H1 (cell line): Measurements from ENCODE around the gene TAF10. TPM values are rescaled to one million over a fixed set of nuclear protein-coding genes. Genes with fewer than 3 reads are reported as not detected.

Experiments
- ATF3 ChIP-seq: IDR thresholded peaks from 2 replicates; pipeline ENCODE4 v1.6.1; 2011; ENCODE audit warnings: low read depth, mild to moderate bottlenecking, low read length; ENCODE audit not compliant: insufficient read depth
- BCL11A ChIP-seq, 2 experiments: IDR thresholded peaks; one replicate each; pipeline ENCODE4 v1.6.1; 2011; ENCODE audit warnings: low read depth in 2 of 2, low read length in 2 of 2, mild to moderate bottlenecking in 2 of 2
- BRCA1 ChIP-seq: IDR thresholded peaks from 2 replicates; pipeline ENCODE4 v1.6.1; 2012; ENCODE audit warnings: low read depth, low read length, improper control_type of control experiment
- CREB1 ChIP-seq: IDR thresholded peaks from 2 replicates; pipeline ENCODE4 v1.6.1; 2012; ENCODE audit warnings: inconsistent platforms
- CTBP2 ChIP-seq: IDR thresholded peaks from 2 replicates; pipeline ENCODE4 v1.7.0; 2011; ENCODE audit warnings: borderline replicate concordance, mild to moderate bottlenecking, moderate library complexity, mixed read lengths, low read length; ENCODE audit not compliant: insufficient read depth, insufficient read length
- CTCF ChIP-seq, 3 experiments: IDR thresholded peaks; 1 replicate in 2 of 3; 2 replicates in 1 of 3; pipeline versions ENCODE4 v1.5.1 to v1.6.1; 2011; ENCODE audit warnings: low read length in 3 of 3, mild to moderate bottlenecking in 3 of 3, inconsistent platforms in 2 of 3, low read depth in 1 of 3, moderate library complexity in 1 of 3; ENCODE audit not compliant: insufficient read depth in 1 of 3; ENCODE audit errors: control extremely low read depth in 1 of 3
- JUND ChIP-seq: IDR thresholded peaks from 2 replicates; pipeline ENCODE4 v1.6.1; 2011; ENCODE audit warnings: mild to moderate bottlenecking, improper control_type of control experiment, low read length
- MAFK ChIP-seq: IDR thresholded peaks from 2 replicates; pipeline ENCODE4 v1.6.1; 2012; ENCODE audit warnings: low read depth, mild to moderate bottlenecking, improper control_type of control experiment, low read length
- NRF1 ChIP-seq: IDR thresholded peaks from 2 replicates; pipeline ENCODE4 v1.6.1; 2011; ENCODE audit warnings: mild to moderate bottlenecking, low read depth, low read length, improper control_type of control experiment
- SIN3A ChIP-seq, 2 experiments: IDR thresholded peaks in 1 of 2; conservative IDR thresholded peaks in 1 of 2; 2 replicates each; pipeline ENCODE4 v1.6.1; 2011 to 2012; ENCODE audit warnings: low read length in 2 of 2, improper control_type of control experiment in 1 of 2, low read depth in 1 of 2, mild to moderate bottlenecking in 1 of 2
- SIX5 ChIP-seq: IDR thresholded peaks from 2 replicates; pipeline ENCODE4 v1.6.1; 2011; ENCODE audit warnings: mild to moderate bottlenecking, low read depth, low read length
- TAF1 ChIP-seq: IDR thresholded peaks from 2 replicates; pipeline ENCODE4 v1.6.1; 2011; ENCODE audit warnings: mild to moderate bottlenecking, low read depth, low read length
- USF2 ChIP-seq: IDR thresholded peaks from 2 replicates; pipeline ENCODE4 v1.6.1; 2011; ENCODE audit warnings: low read length, improper control_type of control experiment
- polyA plus RNA-seq, 7 experiments: library from polyadenylated mRNA; depleted of rRNA in 3 of 7; stranded (reverse) in 5 of 7; unstranded in 2 of 7; fragments of >200 nt in 5 of 7; fragments of 200-250 nt in 2 of 7; gene quantifications; 1 replicate in 5 of 7; 2 replicates in 1 of 7; 4 replicates in 1 of 7; pipeline versions ENCODE4 v1.2.1 to v1.2.3, GENCODE V29; 2011 to 2013; ENCODE audit warnings: missing spikeins in 2 of 7, mixed read lengths in 2 of 7
- total RNA-seq: library from RNA; stranded (reverse); fragmentation: NEBNext Ultra II Directional; extraction: Animal tissue kit (Norgen Biotek cat#: 25700); gene quantifications from 2 replicates; pipeline ENCODE4 v1.2.1, GENCODE V29; 2021

The TAF10 gene
- total and polyA plus RNA-seq, 2 of the 8 experiments (the other 6 are each of a cell fraction or from before 2014, with no cell fraction given): 128 to 213 TPM

- TF ChIP-seq CTCF (IDR thresholded peaks at IDR 0.05; ENCODE audit: control extremely low read depth in 1 of 3, insufficient read depth in 1 of 3, low read depth in 1 of 3, low read length in 3 of 3) (no peak), MAFK (no peak), CTBP2 (peak; percentile 75), NRF1 (no peak), BCL11A (IDR thresholded peaks at IDR 0.05; ENCODE audit: low read depth in 2 of 2, low read length in 2 of 2) (no peak), TAF1 (peak; percentile 76), JUND (no peak), USF2 (0 out of 2 replicates have a peak, but pooled peaks have one; percentile 5), ATF3 (no peak), BRCA1 (no peak), SIN3A (conservative IDR thresholded peaks at IDR 0.05 in 1 of 2, IDR thresholded peaks at IDR 0.05 in 1 of 2; ENCODE audit: low read depth in 1 of 2, low read length in 2 of 2) (peak; percentile 98 to 99), CREB1 (peak; percentile 71; the same call in 1 of the 2 replicates), SIX5 (no peak)
Observed at GRCh38 chr11:6603287-6604080, 8.5 kb downstream of the TAF10 start, which contains the start of the genes ILK and RRP8 (continued).
